GM19397 (cell line): ENCODE measurements around the gene ACMSD.
"Not testable (repeated sequence)": the region's sequence is repeated elsewhere in the genome, so short reads cannot be mapped to it uniquely, and the experiment has no call there.

ENCODE experiments used
- ATAC-seq: cut with Tn5 transposase; IDR thresholded peaks from one replicate; pipeline ENCODE4 v1.9.1; 2021; ENCODE audit warnings: mild to moderate bottlenecking, moderate library complexity; ENCODE audit not compliant: unreplicated experiment

ACMSD gene

GRCh38 chr2:134847582-134847981, 9.2 kb downstream of the ACMSD start:
- not testable (repeated sequence) for ATAC-seq

GRCh38 chr2:134852518-134852917, 14.1 kb downstream of the ACMSD start:
- ATAC-seq, result no peak

- no peak for ATAC-seq
These were observed 17.3 kb downstream of the ACMSD start for GRCh38 chr2:134855709-134856108.

GRCh38 chr2:134858245-134858644, 19.8 kb downstream of the ACMSD start:
- no peak for ATAC-seq

GRCh38 chr2:134861173-134861572, 22.8 kb downstream of the ACMSD start:
- no peak for ATAC-seq

GRCh38 chr2:134862069-134862468, 23.7 kb downstream of the ACMSD start:
- no peak for ATAC-seq

- ATAC-seq, result no peak
These were observed 24.3 kb downstream of the ACMSD start for GRCh38 chr2:134862674-134863073.

- no peak for ATAC-seq
These were observed 25.0 kb downstream of the ACMSD start for GRCh38 chr2:134863446-134863845.

- ATAC-seq, result no peak
These were observed 26.8 kb downstream of the ACMSD start for GRCh38 chr2:134865067-134865787.

GRCh38 chr2:134866498-134867099, 28.2 kb downstream of the ACMSD start:
- ATAC-seq, result no peak

- no peak for ATAC-seq
These were observed 31.7 kb downstream of the ACMSD start for GRCh38 chr2:134869946-134870736.

GRCh38 chr2:134873152-134873551, 34.7 kb downstream of the ACMSD start:
- no peak for ATAC-seq

GRCh38 chr2:134875309-134875708, 36.9 kb downstream of the ACMSD start:
- no peak for ATAC-seq

GRCh38 chr2:134882773-134883172, 44.4 kb downstream of the ACMSD start:
- no peak for ATAC-seq

GRCh38 chr2:134883552-134884293, 45.3 kb downstream of the ACMSD start:
- no peak for ATAC-seq

GRCh38 chr2:134884435-134884834, 46.0 kb downstream of the ACMSD start:
- ATAC-seq, result no peak

GRCh38 chr2:134892282-134893035, 54.0 kb downstream of the ACMSD start:
- ATAC-seq, result no peak

- ATAC-seq, result no peak
These were observed 59.5 kb downstream of the ACMSD start for GRCh38 chr2:134897932-134898331.

GRCh38 chr2:134899204-134899603, 60.8 kb downstream of the ACMSD start:
- ATAC-seq, result no peak

- no peak for ATAC-seq
These were observed 61.7 kb downstream of the ACMSD start for GRCh38 chr2:134900151-134900550.
